Mesendoderm (in vitro differentiated cells): Measurements from ENCODE around the gene CKAP2L.

Experiments used
- DNase-seq: peaks from one replicate; pipeline ENCODE4 v3.0.0; 2013
- H2AK5ac ChIP-seq: 2 replicates; pipeline ENCODE4 v1.6.1; 2013; ENCODE audit warnings: low read length, inconsistent platforms
- H2BK120ac ChIP-seq: 2 replicates; pipeline ENCODE4 v1.6.1; 2013; ENCODE audit warnings: low read depth, mild to moderate bottlenecking, low read length, moderate library complexity, mixed read lengths
- H2BK15ac ChIP-seq: replicated peaks from 2 replicates; pipeline ENCODE4 v1.6.1; 2013; ENCODE audit warnings: low read depth, mild to moderate bottlenecking, moderate library complexity
- H2BK5ac ChIP-seq: 2 replicates; pipeline ENCODE4 v1.6.1; 2013; ENCODE audit warnings: low read length, inconsistent platforms
- H3K18ac ChIP-seq: 2 replicates; pipeline ENCODE4 v1.6.1; 2013; ENCODE audit warnings: mild to moderate bottlenecking, low read length, mixed read lengths
- H3K23ac ChIP-seq: one replicate; pipeline ENCODE4 v1.6.1; 2013; ENCODE audit warnings: low read length
- H3K27ac ChIP-seq: 2 replicates; pipeline ENCODE4 v1.5.1; 2013; ENCODE audit warnings: low read depth, mild to moderate bottlenecking, inconsistent platforms, low read length, moderate library complexity
- H3K27me3 ChIP-seq: 2 replicates; pipeline ENCODE4 v1.6.1; 2013; ENCODE audit warnings: low read length, control low read depth, mild to moderate bottlenecking, inconsistent platforms; ENCODE audit not compliant: insufficient read depth, poor library complexity
- H3K36me3 ChIP-seq: 2 replicates; pipeline ENCODE4 v1.6.1; 2013; ENCODE audit warnings: low read length, inconsistent platforms; ENCODE audit not compliant: control insufficient read depth, insufficient read depth
- H3K4ac ChIP-seq: one replicate; pipeline ENCODE4 v1.6.1; 2013; ENCODE audit warnings: low read depth, mild to moderate bottlenecking, low read length, moderate library complexity
- H3K4me1 ChIP-seq: 2 replicates; pipeline ENCODE4 v1.6.1; 2013; ENCODE audit warnings: low read depth, low read length, inconsistent platforms; ENCODE audit not compliant: control insufficient read depth
- H3K4me2 ChIP-seq: 2 replicates; pipeline ENCODE4 v1.6.1; 2013; ENCODE audit warnings: low read length
- H3K4me3 ChIP-seq: 2 replicates; pipeline ENCODE4 v1.5.1; 2013; ENCODE audit warnings: mild to moderate bottlenecking, low read length
- H3K56ac ChIP-seq: one replicate; pipeline ENCODE4 v1.6.1; 2013; ENCODE audit warnings: low read length
- H3K79me1 ChIP-seq: 2 replicates; pipeline ENCODE4 v1.6.1; 2013; ENCODE audit warnings: low read length, inconsistent platforms
- H3K79me2 ChIP-seq: 2 replicates; pipeline ENCODE4 v1.6.1; 2013; ENCODE audit warnings: mild to moderate bottlenecking, low read length; ENCODE audit not compliant: control insufficient read depth, insufficient read depth
- H3K9ac ChIP-seq: 2 replicates; pipeline ENCODE4 v1.6.1; 2013; ENCODE audit warnings: low read length, inconsistent platforms
- H4K5ac ChIP-seq: one replicate; pipeline ENCODE4 v1.6.1; 2013; ENCODE audit warnings: low read length
- H4K8ac ChIP-seq: one replicate; pipeline ENCODE4 v1.6.1; 2013; ENCODE audit warnings: low read depth, mild to moderate bottlenecking, control low read depth, low read length, moderate library complexity
- WGBS: extraction: QIAGEN DNeasy Blood & Tissue Kit; methylation state at CpG from one replicate; pipeline ENCODE4 v1.1.7; 2013; ENCODE audit warnings: low lambda C conversion rate, missing lambda C conversion rate; ENCODE audit not compliant: insufficient coverage; ENCODE audit errors: extremely low coverage; 5-methylcytosine and 5-hydroxymethylcytosine counted together

CKAP2L gene

DNA sequence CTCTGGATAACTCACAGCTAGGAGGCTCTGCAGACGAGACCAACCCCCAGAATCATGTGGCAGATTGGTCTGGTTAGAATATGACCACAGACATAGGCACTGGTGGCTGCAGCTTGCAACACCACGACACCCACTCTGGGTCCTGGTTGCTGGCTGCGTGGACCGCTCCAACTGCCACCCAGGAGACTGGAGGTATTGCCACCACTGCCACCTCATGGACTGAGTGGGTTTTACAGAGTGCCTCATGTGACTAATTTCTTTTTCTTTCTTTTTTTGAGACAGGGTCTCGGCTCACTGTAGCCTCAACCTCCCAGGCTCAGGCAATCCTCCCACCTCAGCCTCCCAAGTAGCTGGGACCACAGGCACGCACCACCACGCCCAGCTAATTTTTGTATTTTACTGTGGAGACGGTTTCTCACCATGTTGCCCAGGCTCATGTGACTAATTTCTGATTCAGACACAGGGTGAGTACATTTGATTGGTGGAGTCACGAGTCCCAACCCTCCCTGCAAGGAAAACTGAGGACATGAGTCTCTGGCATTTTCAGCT, 73.5 kb downstream of the CKAP2L start:
- Histone ChIP-seq H4K8ac (no peak overlapping the region), H2BK120ac (no peak overlapping the region), H3K27me3 (no peaks in the 10 kb centered on the region), H3K36me3 (no peaks in the 10 kb centered on the region), H3K56ac (no peak overlapping the region), H3K9ac (no peak overlapping the region), H2BK15ac (no peak overlapping the region), H3K18ac (no peak overlapping the region), H2BK5ac (no peak overlapping the region), H3K27ac (no peak overlapping the region), H3K79me1 (no peaks in the 10 kb centered on the region), H4K5ac (no peak overlapping the region), H3K4ac (no peak overlapping the region), H2AK5ac (no peak overlapping the region), H3K4me1 (no peaks in the 10 kb centered on the region), H3K79me2 (no peaks in the 10 kb centered on the region), H3K4me2 (no peak overlapping the region), H3K23ac (no peak overlapping the region), H3K4me3 (no peak overlapping the region)
- peak; percentile 71 for DNase-seq
- no CpG with 5 or more reads among the region's 9 CpGs for WGBS

DNA sequence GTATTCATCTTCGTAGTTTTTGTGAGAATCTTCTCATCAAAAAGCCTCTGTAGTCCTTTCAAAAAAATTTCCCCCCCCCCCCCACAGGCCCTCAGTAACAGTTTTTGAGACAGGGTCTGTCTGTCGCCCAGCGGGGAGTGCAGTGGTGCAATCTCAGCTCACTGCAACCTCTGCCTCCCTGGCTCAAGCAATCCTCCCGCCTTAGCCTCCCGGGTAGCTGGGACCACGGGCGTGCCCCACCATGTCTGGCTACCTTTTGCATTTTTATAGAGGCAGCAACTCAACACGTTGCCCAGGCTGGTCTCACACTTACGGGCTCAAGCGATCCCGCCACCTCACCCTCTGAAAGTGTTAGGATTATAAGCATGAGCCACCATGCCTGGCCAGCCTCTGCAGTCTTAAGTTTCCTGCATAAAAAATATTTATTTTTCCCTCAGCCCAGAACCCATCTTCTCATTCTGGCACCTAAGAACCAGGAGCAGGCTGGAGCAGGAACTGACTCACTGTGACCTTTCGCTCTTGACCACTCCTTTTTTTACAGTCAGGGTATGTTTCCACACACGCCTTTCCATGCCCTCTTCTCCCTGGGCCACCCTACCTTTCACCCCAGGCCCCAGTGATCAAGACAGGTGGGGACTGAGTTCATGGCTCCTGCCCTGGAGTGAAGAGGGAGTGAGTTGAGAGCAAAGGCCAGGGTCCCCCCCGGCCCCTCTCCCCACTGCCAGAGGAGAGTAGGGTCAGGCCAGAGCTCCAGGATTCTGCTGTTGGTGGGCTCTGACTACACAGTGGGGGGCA, 76.1 kb downstream of the CKAP2L start:
- no peak overlapping the region for H4K8ac ChIP-seq
- WGBS = no CpG with 5 or more reads among the region's 14 CpGs
- no peaks in the 10 kb centered on the region for H3K79me2 ChIP-seq
- no peak overlapping the region for H3K4ac ChIP-seq
- no peak overlapping the region for H2BK15ac ChIP-seq
- H3K4me3 ChIP-seq = no peak overlapping the region
- H4K5ac ChIP-seq = no peak overlapping the region
- no peaks in the 10 kb centered on the region for H3K79me1 ChIP-seq
- H3K18ac ChIP-seq = no peak overlapping the region
- peaks cover 9% of the 10 kb centered on the region for H3K4me1 ChIP-seq
- H2BK120ac ChIP-seq = no peak overlapping the region
- H3K27ac ChIP-seq = no peak overlapping the region
- H3K9ac ChIP-seq = no peak overlapping the region
- no peaks in the 10 kb centered on the region for H3K27me3 ChIP-seq
- H3K23ac ChIP-seq = no peak overlapping the region
- H3K36me3 ChIP-seq = no peaks in the 10 kb centered on the region
- no peak overlapping the region for H2BK5ac ChIP-seq
- H3K56ac ChIP-seq = no peak overlapping the region
- no peak overlapping the region for H3K4me2 ChIP-seq
- no peak overlapping the region for H2AK5ac ChIP-seq
- no peak for DNase-seq

- no peak overlapping the region for H3K27ac ChIP-seq
- H3K79me1 ChIP-seq = no peaks in the 10 kb centered on the region
- DNase-seq = no peak
- no peak overlapping the region for H3K4me3 ChIP-seq
- no peaks in the 10 kb centered on the region for H3K79me2 ChIP-seq
- no peak overlapping the region for H2BK120ac ChIP-seq
- no peaks in the 10 kb centered on the region for H3K27me3 ChIP-seq
- no CpG with 5 or more reads among the region's 6 CpGs for WGBS
- H3K4me1 ChIP-seq = peaks cover 10% of the 10 kb centered on the region
- no peak overlapping the region for H2AK5ac ChIP-seq
- H3K23ac ChIP-seq = no peak overlapping the region
- H2BK15ac ChIP-seq = no peak overlapping the region
- no peak overlapping the region for H3K4me2 ChIP-seq
- no peak overlapping the region for H4K5ac ChIP-seq
- no peak overlapping the region for H2BK5ac ChIP-seq
- H3K9ac ChIP-seq = no peak overlapping the region
- H3K56ac ChIP-seq = no peak overlapping the region
- no peak overlapping the region for H4K8ac ChIP-seq
- no peak overlapping the region for H3K4ac ChIP-seq
- H3K18ac ChIP-seq = no peak overlapping the region
- H3K36me3 ChIP-seq = no peaks in the 10 kb centered on the region
Observed at GRCh38 chr2:112687522-112687921, 76.9 kb downstream of the CKAP2L start.
